Peyer's patch (tissue), 4 donors: ENCODE results near the gene SLC9A8. TPM values are rescaled to one million over a fixed set of nuclear protein-coding genes. Genes with fewer than 3 reads are reported as not detected.

Experiments
- DNase-seq, 3 donors: peaks; one replicate each; pipeline ENCODE4 v3.0.0-alpha.2; 2017 to 2019
- H3K27ac ChIP-seq, 4 donors: fragments of 200-600 bp; sonication (generic); one replicate each; pipeline ENCODE4 v1.5.1; 2016 to 2019
- H3K27me3 ChIP-seq, 2 donors: fragments of 200-600 bp; sonication (generic); one replicate each; pipeline ENCODE4 v1.5.1; 2019
- H3K36me3 ChIP-seq, 3 donors: fragments of 200-600 bp; sonication (generic); one replicate each; pipeline ENCODE4 v1.5.1; 2016 to 2019
- H3K4me1 ChIP-seq, 4 donors: fragments of 200-600 bp; sonication (generic); one replicate each; pipeline ENCODE4 v1.5.1; 2016 to 2019
- H3K4me3 ChIP-seq, 4 donors: fragments of 200-600 bp; sonication (generic); 1 replicate in 3 of 4; 2 replicates in 1 of 4; pipeline ENCODE4 v1.5.1; 2016 to 2019; ENCODE audit warnings: mild to moderate bottlenecking in 1 of 4
- H3K9me3 ChIP-seq, 4 donors: fragments of 200-600 bp; sonication (generic); one replicate each; pipeline ENCODE4 v1.5.1; 2016 to 2019; ENCODE audit warnings: mild to moderate bottlenecking in 1 of 4
- CTCF ChIP-seq, 6 experiments: fragments of 450-650 bp in 4 of 6; fragments of 200-600 bp in 2 of 6; sonication (generic) in 1 of 6; IDR thresholded peaks; one replicate each; pipeline ENCODE4 v1.5.1; 2017 to 2019; ENCODE audit warnings: antibody characterized with exemption in 6 of 6, mild to moderate bottlenecking in 3 of 6, moderate library complexity in 1 of 6
- POLR2A ChIP-seq, 2 donors: fragments of 450-650 bp; IDR thresholded peaks; one replicate each; pipeline ENCODE4 v1.5.1; 2017; ENCODE audit warnings: antibody characterized with exemption in 2 of 2, mild to moderate bottlenecking in 2 of 2, moderate library complexity in 2 of 2
- total RNA-seq, 4 donors: library from RNA; depleted of rRNA; stranded (reverse); fragments of >200 nt; gene quantifications; one replicate each; pipeline ENCODE4 v1.1.0, GENCODE V29; 2016

Gene SLC9A8
- total RNA-seq, 4 donors from 2014 or later = 15.6 to 24.4 (median 19.8) TPM

DNA sequence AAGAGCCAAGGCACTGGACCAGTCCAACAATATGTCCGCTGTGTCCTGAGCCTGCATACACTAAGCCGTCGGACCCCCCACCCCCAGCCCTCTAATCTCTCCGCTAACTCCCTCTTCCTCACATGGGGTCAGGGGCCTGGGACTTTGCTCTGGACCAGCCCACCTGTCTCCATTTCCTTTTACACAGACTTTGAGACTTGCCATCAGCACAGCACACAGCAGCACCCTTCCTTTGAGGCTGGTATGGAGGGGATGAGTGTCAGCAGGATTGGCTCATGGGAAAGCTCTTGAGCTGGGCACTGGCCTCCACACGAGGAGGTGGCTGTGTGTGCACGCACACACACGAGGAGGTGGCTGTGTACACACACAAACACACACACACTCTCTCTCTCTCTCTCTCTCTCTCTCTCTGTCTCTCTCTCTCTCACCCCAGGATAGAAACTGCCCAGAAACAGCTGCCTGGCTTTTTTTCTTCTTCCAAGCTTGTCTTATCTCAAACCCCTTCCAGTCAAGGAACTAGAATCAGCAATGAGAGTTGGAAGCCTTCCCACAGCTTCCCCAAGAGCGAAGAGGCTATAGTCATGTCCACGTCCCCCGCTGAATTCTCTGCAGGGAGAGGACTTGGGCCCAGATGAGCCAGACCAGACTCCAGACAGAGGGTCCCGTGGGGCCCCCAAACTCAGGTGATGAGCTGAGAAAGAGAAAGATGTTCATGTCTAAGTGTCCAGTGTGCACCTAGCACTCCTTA lies 18.6 kb downstream of the SLC9A8 start:
- Histone ChIP-seq H3K36me3 (peaks cover 0 to 19% (median 0%) of the 10 kb centered on the region in 3 donors), H3K27me3 (no peaks in the 10 kb centered on the region), H3K9me3 (no peaks in the 10 kb centered on the region), H3K4me3 (no peak overlapping the region), H3K27ac (peak overlapping the region in 2 of 4 donors; percentile 19 to 60), H3K4me1 (no peaks in the 10 kb centered on the region)
- no peak for DNase-seq
- no peak for TF ChIP-seq CTCF (IDR thresholded peaks at IDR 0.05)
- TF ChIP-seq POLR2A (IDR thresholded peaks at IDR 0.05) = no peak

- H3K36me3 ChIP-seq = peaks cover 0 to 17% (median 0%) of the 10 kb centered on the region in 3 donors
- no peak for TF ChIP-seq POLR2A (IDR thresholded peaks at IDR 0.05)
- no peak for TF ChIP-seq CTCF (IDR thresholded peaks at IDR 0.05)
- H3K9me3 ChIP-seq = no peaks in the 10 kb centered on the region
- H3K4me1 ChIP-seq = no peaks in the 10 kb centered on the region
- no peak overlapping the region for H3K4me3 ChIP-seq
- H3K27me3 ChIP-seq = no peaks in the 10 kb centered on the region
- no peak for DNase-seq
- peak overlapping the region in 2 of 4 donors; percentile 19 to 60 for H3K27ac ChIP-seq
Measured at GRCh38 chr20:49831770-49832631, 19.4 kb downstream of the SLC9A8 start.

GRCh38 chr20:49832632-49833327 lies 20.2 kb downstream of the SLC9A8 start:
- no peak for DNase-seq
- H3K4me3 ChIP-seq = no peak overlapping the region
- TF ChIP-seq POLR2A (IDR thresholded peaks at IDR 0.05) (no peak), CTCF (IDR thresholded peaks at IDR 0.05) (no peak)
- H3K9me3 ChIP-seq = no peaks in the 10 kb centered on the region
- H3K4me1 ChIP-seq = no peaks in the 10 kb centered on the region
- H3K36me3 ChIP-seq = peaks cover 0 to 11% (median 0%) of the 10 kb centered on the region in 3 donors
- no peaks in the 10 kb centered on the region for H3K27me3 ChIP-seq
- peak overlapping the region in 2 of 4 donors; percentile 19 to 60 for H3K27ac ChIP-seq

DNA sequence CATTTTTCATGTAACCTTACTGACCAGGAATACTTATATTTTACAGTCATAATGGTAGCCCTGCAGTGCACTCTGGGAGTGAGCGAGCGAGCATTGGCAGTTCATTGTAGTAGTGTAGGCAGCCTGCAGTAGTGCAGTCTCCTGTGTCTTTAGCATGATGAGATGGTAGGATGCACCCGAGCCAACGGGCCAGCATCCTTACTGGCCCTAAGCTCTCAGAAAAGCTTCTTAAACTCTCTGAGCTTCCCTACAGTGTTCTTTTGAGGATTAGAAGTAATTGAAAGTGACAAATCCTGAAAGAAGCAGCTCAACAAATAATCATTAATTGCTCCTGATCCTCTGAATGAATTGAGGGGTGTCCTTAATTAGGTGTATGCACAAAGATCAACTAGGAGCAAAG lies 20.9 kb downstream of the SLC9A8 start:
- Histone ChIP-seq H3K27ac (no peak overlapping the region), H3K36me3 (peaks cover 0 to 11% (median 0%) of the 10 kb centered on the region in 3 donors)
- no peak for DNase-seq

More for the DNA sequence above, 20.9 kb downstream of the SLC9A8 start:
- no peak overlapping the region for H3K4me3 ChIP-seq
- no peaks in the 10 kb centered on the region for H3K9me3 ChIP-seq
- TF ChIP-seq CTCF (IDR thresholded peaks at IDR 0.05) = no peak
- no peak for TF ChIP-seq POLR2A (IDR thresholded peaks at IDR 0.05)
- H3K27me3 ChIP-seq = no peaks in the 10 kb centered on the region
- H3K4me1 ChIP-seq = no peaks in the 10 kb centered on the region
